Adrenal gland (tissue), 5 donors: Measurements from ENCODE around the gene ANO5.

Experiments used
- CTCF ChIP-seq, 6 experiments: fragments of 450-650 bp in 4 of 6; fragments of 200-600 bp in 2 of 6; sonication (generic) in 1 of 6; IDR thresholded peaks; 1 replicate in 5 of 6; 2 replicates in 1 of 6; pipeline versions ENCODE4 v1.5.1 to v1.8.0; 2016 to 2021; ENCODE audit warnings: antibody characterized with exemption in 6 of 6, mild to moderate bottlenecking in 2 of 6, moderate library complexity in 1 of 6
- POLR2A ChIP-seq, 2 donors: fragments of 450-650 bp; IDR thresholded peaks; one replicate each; pipeline ENCODE4 v1.6.1; 2017; ENCODE audit warnings: antibody characterized with exemption in 2 of 2, mild to moderate bottlenecking in 2 of 2, moderate library complexity in 1 of 2
- donor health status: DM: no; HTN: no; CAD: no.

DNA sequence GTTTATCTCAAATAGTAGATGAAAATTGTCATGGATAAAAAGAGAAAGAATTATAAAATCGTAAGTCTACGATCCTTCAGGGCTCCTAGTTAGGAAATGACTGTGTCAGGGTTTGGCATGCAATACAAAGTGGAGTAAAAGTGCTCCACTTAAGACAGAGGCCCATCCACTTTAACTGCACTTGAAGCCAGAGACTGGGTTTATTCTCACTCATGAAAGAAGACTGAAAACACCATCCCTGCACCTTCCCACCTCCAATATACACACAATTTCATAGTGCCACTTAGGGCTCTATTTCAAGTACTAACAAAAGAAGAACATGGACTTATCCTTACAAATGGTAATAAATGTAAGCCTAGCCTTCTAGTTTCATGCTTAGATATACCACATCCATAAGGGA is 70.7 kb downstream of the ANO5 start:
- TF ChIP-seq CTCF (IDR thresholded peaks at IDR 0.05): no peak
- no peak for TF ChIP-seq POLR2A (IDR thresholded peaks at IDR 0.05)
